Ammon's horn (tissue), 1 donor: ENCODE results near the gene IREB2.
"Not testable (repeated sequence)": the region's sequence is repeated elsewhere in the genome, so short reads cannot be mapped to it uniquely, and the experiment has no call there.

Experiments
- DNase-seq: peaks from one replicate; pipeline ENCODE4 v3.0.0-alpha.2; 2016; ENCODE audit warnings: low spot score

IREB2 gene

GRCh38 chr15:78481917-78482316 is 43.9 kb downstream of the IREB2 start:
- DNase-seq: no peak

DNA sequence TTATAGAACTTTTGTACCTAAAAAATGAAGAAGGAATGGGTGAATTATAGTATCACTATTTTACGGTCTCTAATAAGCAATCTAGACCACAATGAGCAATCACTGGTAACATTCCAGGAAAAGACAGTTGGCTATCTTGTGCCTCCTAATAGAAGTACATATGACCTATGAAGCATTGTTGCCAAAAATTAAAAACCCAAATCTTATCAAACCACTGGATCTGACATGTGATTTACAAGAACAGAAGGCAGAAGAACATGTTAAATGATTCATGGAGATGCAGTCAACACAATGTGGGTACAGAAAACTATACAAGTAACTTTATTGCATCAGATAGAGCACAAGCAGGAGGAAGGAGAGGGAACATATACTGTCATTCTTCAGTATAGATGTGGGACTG is 54.9 kb downstream of the IREB2 start:
- DNase-seq: no peak

- no peak for DNase-seq
Observed at GRCh38 chr15:78501857-78502256, 63.8 kb downstream of the IREB2 start.

DNA sequence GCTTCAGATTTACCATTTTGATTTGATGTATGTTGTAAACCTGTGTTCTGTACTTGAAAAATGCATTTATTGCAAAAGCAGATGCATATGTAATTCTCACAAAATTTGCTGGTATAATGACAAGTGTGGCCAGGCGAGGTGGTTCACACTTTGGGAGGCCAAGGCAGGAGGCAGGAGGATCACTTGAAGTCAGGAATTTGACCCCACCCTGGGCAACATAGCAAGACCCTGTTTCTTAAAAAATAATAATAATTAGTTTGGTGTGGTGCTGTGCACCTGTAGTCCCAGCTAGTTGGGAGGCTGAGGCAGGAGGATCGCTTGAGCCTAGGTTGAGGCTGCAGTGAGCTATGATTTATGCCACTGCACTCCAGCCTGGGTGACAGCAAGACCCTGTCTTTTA is 64.6 kb downstream of the IREB2 start:
- DNase-seq: no peak

DNA sequence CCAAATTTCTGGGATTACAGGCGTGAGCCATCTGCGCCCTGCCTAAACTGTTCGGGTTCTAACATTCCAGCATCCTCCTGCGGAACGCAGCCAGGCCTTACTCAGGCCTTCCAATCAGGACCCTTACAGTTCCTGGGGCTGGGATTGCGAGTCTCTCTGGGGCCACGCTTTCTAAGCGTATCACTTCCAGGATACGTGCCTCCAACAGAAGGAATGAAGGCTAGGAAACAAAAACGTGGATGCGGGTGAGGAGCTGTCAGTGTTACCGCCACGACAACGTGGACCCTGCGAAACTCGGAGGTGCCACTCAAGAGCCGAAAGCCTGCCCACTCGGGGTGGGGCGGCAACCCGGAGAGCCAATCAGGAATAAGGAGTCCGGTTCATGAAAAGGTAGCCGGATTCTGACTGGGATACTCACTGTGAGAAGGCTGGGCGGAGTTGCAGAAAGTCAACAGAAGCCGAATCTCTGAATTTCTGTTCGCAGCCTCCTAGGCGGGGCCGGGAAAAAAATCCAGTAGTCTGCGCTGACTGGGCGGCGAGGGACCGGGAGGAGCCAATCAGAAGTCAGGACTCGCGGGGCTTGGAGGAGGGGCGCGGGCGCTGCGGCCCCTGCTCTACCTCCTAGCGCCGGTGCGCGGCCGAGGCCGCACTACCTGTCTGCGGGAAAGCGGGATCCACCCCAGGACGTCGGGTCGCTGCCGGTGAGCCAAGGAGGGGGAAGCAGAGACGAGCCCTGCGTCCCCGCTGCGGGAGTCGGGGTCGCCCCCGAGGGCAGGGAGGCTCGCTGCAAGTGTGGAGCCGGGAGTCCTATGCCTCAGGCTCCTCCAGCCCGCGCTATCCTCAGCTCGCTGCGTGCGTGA is 69.2 kb downstream of the IREB2 start, which contains the start of gene HYKK:
Gene HYKK, plus strand, starts transcription at position 607 of the 860 bp plus-strand sequence. CDS start 5,512 bp downstream, outside the sequence.
- peak; percentile 96 for DNase-seq

GRCh38 chr15:78507831-78508160 is 69.8 kb downstream of the IREB2 start:
- no peak for DNase-seq

DNA sequence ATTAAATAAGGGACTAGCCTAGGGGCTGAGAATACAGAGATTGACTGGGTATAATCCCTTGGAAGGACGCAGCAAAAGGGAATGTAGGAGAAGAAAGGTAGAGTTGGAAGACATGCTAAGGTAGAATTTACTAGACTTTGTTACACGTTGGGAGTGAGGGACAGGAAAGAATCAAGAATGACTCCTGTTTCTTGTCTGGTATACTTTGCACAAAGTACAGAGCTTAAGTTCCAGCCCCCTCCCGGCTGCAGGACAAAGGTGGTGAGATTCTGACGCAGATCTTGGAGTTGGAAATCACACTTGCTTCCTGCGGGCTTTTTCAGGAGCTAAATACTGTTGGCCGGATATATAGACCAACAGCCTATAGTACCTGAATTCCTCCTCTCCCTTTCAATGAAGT is 70.3 kb downstream of the IREB2 start:
- DNase-seq: no peak

DNA sequence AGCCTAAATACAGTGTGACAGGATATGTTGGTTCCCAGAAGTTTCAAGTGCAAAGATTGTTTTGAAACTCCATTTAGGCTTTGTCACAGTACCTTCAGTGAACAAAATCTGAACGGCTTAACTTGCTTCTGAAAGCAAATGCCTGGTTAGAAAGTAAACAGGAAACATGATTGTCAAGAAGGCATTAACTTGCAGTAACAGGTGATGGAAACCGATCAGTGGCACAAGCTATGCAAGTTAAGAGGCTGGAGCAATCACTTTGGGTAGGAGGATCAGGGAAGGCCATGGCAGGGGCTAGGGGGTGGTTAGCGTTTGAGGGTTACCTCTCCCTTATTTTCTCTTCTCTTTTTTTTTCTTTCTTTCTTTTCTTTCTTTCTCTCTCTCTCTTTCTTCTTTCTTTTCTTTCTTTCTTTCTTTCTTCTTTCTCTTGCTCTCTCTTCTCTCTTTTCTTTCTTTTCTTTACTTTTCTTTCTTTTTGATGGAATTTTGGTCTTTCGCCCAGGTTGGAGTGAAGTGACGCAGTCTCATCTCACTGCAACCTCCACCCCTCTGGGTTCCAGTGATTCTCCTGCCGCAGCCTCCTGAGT is 71.8 kb downstream of the IREB2 start:
- no peak for DNase-seq

DNA sequence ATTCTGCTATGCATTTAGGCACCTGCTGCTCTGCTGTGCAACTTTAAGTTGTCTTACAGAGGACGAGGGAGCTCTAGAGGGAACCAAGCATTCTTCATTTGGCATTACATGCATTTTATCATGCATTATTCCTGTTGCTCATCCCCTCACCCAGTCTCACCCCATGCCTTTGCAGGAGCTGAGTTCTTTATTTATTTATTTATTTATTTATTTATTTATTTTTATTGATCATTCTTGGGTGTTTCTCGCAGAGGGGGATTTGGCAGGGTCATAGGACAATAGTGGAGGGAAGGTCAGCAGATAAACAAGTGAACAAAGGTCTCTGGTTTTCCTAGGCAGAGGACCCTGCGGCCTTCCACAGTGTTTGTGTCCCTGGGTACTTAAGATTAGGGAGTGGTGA is 82.0 kb downstream of the IREB2 start:
- DNase-seq: not testable (repeated sequence)

DNA sequence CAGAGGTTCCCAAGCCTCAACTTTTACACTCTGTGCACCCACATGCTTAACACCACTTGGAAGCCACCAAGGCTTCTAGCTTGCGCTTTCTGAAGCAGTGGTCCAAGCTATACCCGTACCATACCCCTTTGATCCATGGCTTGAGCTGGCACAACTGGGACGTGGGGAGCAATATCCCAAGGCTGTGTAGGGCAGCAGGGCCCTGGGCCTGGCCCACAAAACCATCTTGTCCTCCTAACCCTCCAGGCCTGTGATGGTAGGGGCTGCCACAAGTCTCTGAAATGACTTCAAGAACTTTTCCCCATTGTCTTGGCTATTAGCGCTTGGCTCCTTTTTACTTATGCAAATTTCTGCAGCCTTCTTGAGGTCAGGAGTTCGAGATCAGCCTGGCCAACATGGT is 86.2 kb downstream of the IREB2 start:
- DNase-seq: no peak

- DNase-seq: no peak
Observed at GRCh38 chr15:78527325-78527724, 89.3 kb downstream of the IREB2 start.

GRCh38 chr15:78533331-78533730 is 95.3 kb downstream of the IREB2 start:
- peak; percentile 52 for DNase-seq

- no peak for DNase-seq
Observed at GRCh38 chr15:78536134-78536533, 98.1 kb downstream of the IREB2 start.

DNA sequence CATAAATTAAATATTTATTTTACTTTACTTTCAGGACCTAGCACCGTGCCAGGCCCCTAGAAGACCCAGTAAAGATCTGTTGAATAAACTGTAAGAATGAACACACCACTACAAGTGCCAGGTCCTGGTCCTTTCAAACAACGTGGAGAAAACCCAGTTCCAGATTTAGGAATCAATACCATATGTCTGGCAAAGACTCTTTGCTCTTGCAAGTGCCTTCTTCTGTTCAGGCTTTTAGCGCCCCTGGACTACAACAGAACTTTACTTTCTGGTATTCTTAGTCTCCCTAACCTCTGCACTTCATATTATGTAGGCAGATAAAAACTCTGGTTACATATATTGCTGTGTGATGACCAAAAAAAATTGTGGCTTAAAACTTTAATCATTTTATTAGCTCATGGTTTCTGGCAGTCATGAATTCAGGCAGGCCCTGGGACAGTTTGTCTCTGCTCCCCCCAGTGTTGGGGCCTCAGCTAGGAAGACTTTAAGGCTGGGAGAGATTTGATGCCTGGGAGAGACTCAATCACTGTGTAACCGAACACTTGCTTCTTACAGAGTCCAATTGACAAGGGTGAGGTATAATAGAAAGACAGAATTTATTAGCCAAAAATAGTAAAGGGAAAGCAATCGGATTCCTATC is 99.4 kb downstream of the IREB2 start:
- no peak for DNase-seq

GRCh38 chr15:78538358-78538757 is 100.3 kb downstream of the IREB2 start:
- DNase-seq: no peak

GRCh38 chr15:78539464-78540140 is 101.6 kb downstream of the IREB2 start:
- not testable (repeated sequence) for DNase-seq

DNA sequence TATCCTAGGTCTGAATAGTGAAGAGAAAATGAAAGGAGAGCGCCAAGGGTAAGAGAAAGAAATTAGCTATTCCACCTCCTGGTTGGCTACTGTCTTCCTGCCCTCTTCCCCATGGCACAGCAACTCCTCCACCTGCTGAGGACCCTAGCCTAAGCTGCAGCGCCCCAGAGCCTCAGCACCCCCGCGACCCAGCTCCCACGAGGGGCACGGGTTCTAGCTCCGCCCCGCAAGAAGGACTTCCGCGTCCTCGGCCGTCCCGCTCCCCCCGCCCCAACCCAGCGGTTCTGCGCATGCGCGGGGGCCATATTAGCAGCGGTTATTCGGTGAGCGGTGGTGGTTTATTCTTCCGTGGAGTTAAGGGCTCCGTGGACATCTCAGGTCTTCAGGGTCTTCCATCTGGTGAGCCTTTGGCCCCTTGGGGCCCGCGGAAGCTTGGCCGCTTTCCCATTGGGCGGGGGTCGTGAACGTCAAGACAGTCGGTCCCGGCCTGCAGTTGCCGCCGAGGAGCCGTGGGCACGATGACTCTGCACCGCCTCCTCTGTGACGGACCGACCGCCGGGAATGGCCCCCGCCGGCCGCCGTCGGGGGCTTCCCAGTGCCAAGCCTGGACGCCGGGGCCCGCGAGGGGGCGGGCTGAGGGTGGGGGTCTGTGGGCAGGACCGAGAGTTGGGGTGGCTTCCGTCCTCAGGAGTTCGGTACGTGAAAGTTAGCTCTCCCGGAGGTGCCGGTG is 102.3 kb downstream of the IREB2 start, which contains the start of gene PSMA4:
Gene PSMA4, plus strand, starts transcription at position 304 of the 730 bp plus-strand sequence. CDS start 1,484 bp downstream, outside the sequence.
- peak; percentile 90 for DNase-seq

DNA sequence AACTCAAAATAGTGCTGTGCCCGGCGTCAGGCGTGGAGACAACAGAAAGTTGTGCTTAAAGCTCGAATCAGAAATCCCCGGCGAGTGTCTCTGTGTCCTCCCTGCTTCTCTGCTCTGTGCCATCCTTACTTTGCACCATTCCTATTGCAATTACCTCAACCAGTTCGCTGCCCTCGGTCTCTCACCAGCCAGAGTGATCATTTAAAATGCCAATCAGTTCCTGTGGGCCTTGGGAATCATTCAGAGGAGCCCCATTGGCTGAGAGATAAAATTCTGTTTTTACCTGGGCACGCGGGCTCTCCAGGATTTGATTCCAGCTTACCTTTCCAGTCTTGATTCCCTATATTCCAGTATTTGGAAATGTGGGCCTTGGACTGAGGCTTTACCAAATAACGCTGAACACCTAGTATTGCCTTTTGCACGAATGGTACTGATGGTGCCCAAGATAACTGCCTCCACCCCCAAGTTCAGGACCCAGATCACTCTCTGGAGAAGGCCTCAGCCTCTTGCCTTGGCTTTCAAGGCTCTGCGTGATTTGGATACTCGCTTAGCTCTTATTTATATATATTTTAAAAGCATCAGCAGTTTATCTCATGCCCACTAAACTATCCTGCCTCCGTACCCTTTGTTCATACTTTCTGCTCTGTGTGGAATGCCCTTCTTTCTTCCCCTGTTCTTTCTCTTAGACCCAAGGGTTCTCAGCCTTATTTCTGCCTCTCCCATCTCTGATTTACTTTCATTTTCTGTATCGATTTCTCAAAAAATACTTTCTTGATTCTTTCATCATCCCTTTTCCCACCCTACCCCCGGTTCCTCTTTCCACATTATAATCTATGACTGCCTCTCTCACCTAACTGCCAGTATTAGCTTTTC is 103.1 kb downstream of the IREB2 start:
- no peak for DNase-seq

GRCh38 chr15:78541744-78542034 is 103.7 kb downstream of the IREB2 start:
- no peak for DNase-seq

DNA sequence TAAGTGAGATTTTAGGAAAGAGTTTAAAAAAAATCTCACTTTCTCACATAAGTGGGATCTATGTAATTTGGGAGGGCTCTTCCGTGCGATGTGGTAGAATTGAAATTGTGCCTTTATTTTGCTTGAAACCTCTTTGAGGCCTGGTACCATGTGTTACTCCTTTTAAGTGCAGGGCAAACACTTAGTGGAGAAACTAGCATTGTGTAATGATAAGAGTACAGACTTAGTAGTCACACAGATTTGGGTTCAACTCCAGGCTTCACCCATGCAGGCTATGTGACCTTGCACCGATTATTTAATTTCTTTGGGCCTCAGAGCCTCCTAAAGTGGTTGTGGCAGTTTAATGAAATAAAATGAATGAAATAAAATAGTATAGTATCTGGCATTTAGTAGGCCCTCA is 104.6 kb downstream of the IREB2 start:
- DNase-seq: no peak

- DNase-seq: no peak
Observed at GRCh38 chr15:78550194-78550593, 112.2 kb downstream of the IREB2 start.
